Trophoblast cell (in vitro differentiated cells and primary cell): ENCODE data around the gene ARPC4.

Experiments used
- DNase-seq, 2 donors: peaks; one replicate each; pipeline ENCODE4 v3.0.0-alpha.2; 2016
- H2AFZ ChIP-seq: 2 replicates; pipeline ENCODE4 v1.6.1; 2013; ENCODE audit warnings: low read length, moderate library complexity, mild to moderate bottlenecking; ENCODE audit not compliant: insufficient read depth, poor library complexity
- H2AK5ac ChIP-seq: 2 replicates; pipeline ENCODE4 v1.6.1; 2013; ENCODE audit warnings: mild to moderate bottlenecking, low read length
- H2BK120ac ChIP-seq: 2 replicates; pipeline ENCODE4 v1.6.1; 2013; ENCODE audit warnings: low read length, mild to moderate bottlenecking, moderate library complexity; ENCODE audit not compliant: insufficient read depth, poor library complexity
- H2BK12ac ChIP-seq: 2 replicates; pipeline ENCODE4 v1.6.1; 2013; ENCODE audit warnings: mild to moderate bottlenecking, low read length, moderate library complexity
- H2BK5ac ChIP-seq: 2 replicates; pipeline ENCODE4 v1.6.1; 2013; ENCODE audit warnings: low read length, low read depth, moderate library complexity, mild to moderate bottlenecking; ENCODE audit not compliant: poor library complexity
- H3K14ac ChIP-seq: 2 replicates; pipeline ENCODE4 v1.6.1; 2013; ENCODE audit warnings: mild to moderate bottlenecking, low read length
- H3K18ac ChIP-seq: 2 replicates; pipeline ENCODE4 v1.6.1; 2013; ENCODE audit warnings: mild to moderate bottlenecking, low read length
- H3K23ac ChIP-seq: 2 replicates; pipeline ENCODE4 v1.6.1; 2013; ENCODE audit warnings: low read length
- H3K27ac ChIP-seq: 2 replicates; pipeline ENCODE4 v1.5.1; 2013; ENCODE audit warnings: low read depth, mild to moderate bottlenecking, inconsistent platforms, low read length, moderate library complexity
- H3K27me3 ChIP-seq: 2 replicates; pipeline ENCODE4 v1.6.1; 2013; ENCODE audit warnings: inconsistent platforms, mild to moderate bottlenecking, low read length, moderate library complexity; ENCODE audit not compliant: insufficient read depth
- H3K36me3 ChIP-seq, 2 experiments: 1 replicate in 1 of 2; 2 replicates in 1 of 2; pipeline ENCODE4 v1.6.1; 2013; ENCODE audit warnings: low read length in 2 of 2, mild to moderate bottlenecking in 2 of 2, moderate library complexity in 1 of 2; ENCODE audit not compliant: insufficient read depth in 2 of 2, control insufficient read depth in 1 of 2
- H3K4ac ChIP-seq: 2 replicates; pipeline ENCODE4 v1.6.1; 2013; ENCODE audit warnings: low read depth, mild to moderate bottlenecking, low read length, moderate library complexity
- H3K4me1 ChIP-seq, 2 experiments: 1 replicate in 1 of 2; 2 replicates in 1 of 2; pipeline ENCODE4 v1.6.1; 2013; ENCODE audit warnings: low read length in 2 of 2, mild to moderate bottlenecking in 2 of 2, moderate library complexity in 1 of 2; ENCODE audit not compliant: insufficient read depth in 2 of 2, control insufficient read depth in 1 of 2
- H3K4me2 ChIP-seq: 2 replicates; pipeline ENCODE4 v1.6.1; 2013; ENCODE audit warnings: inconsistent platforms, mild to moderate bottlenecking, low read length, moderate library complexity
- H3K4me3 ChIP-seq: 2 replicates; pipeline ENCODE4 v1.5.1; 2013; ENCODE audit warnings: mild to moderate bottlenecking, low read depth, low read length, inconsistent platforms
- H3K79me1 ChIP-seq: one replicate; pipeline ENCODE4 v1.6.1; 2013; ENCODE audit warnings: low read length
- H3K79me2 ChIP-seq: 2 replicates; pipeline ENCODE4 v1.6.1; 2013; ENCODE audit warnings: low read length, mild to moderate bottlenecking; ENCODE audit not compliant: control insufficient read depth, insufficient read depth, poor library complexity
- H3K9ac ChIP-seq: 2 replicates; pipeline ENCODE4 v1.6.1; 2013; ENCODE audit warnings: mild to moderate bottlenecking, low read length
- H3K9me3 ChIP-seq: 2 replicates; pipeline ENCODE4 v1.6.1; 2013; ENCODE audit warnings: low read depth, mild to moderate bottlenecking, control low read depth, inconsistent platforms, low read length; ENCODE audit not compliant: insufficient read depth
- H4K12ac ChIP-seq: 2 replicates; pipeline ENCODE4 v1.6.1; 2013; ENCODE audit warnings: low read depth, mild to moderate bottlenecking, low read length, moderate library complexity
- H4K8ac ChIP-seq: 2 replicates; pipeline ENCODE4 v1.6.1; 2013; ENCODE audit warnings: low read depth, mild to moderate bottlenecking, low read length, moderate library complexity
- H4K91ac ChIP-seq: one replicate; pipeline ENCODE4 v1.6.1; 2013; ENCODE audit warnings: low read depth, mild to moderate bottlenecking, low read length, moderate library complexity
- WGBS: extraction: QIAGEN DNeasy Blood & Tissue Kit; methylation state at CpG from one replicate; pipeline ENCODE4 v1.1.7; 2013; ENCODE audit warnings: missing lambda C conversion rate; ENCODE audit not compliant: insufficient read length, insufficient coverage; ENCODE audit errors: extremely low coverage; 5-methylcytosine and 5-hydroxymethylcytosine counted together

ARPC4 gene

GRCh38 chr3:9786825-9787669, 5.8 kb upstream of the ARPC4 start:
- no peak overlapping the region for H4K8ac ChIP-seq
- no peak overlapping the region for H3K27ac ChIP-seq
- no peak for DNase-seq
- no peak overlapping the region for H4K12ac ChIP-seq
- H3K36me3 ChIP-seq = peaks cover 30 to 48% of the 10 kb centered on the region in 2 experiments
- H3K4me1 ChIP-seq = peaks cover 3% of the 10 kb centered on the region in 2 experiments
- H2BK5ac ChIP-seq = no peak overlapping the region
- no peak overlapping the region for H3K9ac ChIP-seq
- H3K18ac ChIP-seq = no peak overlapping the region
- no peaks in the 10 kb centered on the region for H3K27me3 ChIP-seq
- no CpG with 5 or more reads among the region's 13 CpGs for WGBS
- H2BK12ac ChIP-seq = no peak overlapping the region
- H4K91ac ChIP-seq = no peak overlapping the region
- H2BK120ac ChIP-seq = no peak overlapping the region
- no peak overlapping the region for H2AFZ ChIP-seq
- no peak overlapping the region for H3K4me3 ChIP-seq
- no peak overlapping the region for H3K4me2 ChIP-seq
- H3K23ac ChIP-seq = no peak overlapping the region
- no peak overlapping the region for H3K14ac ChIP-seq
- H3K9me3 ChIP-seq = no peaks in the 10 kb centered on the region
- no peaks in the 10 kb centered on the region for H3K79me2 ChIP-seq
- no peak overlapping the region for H2AK5ac ChIP-seq
- no peak overlapping the region for H3K4ac ChIP-seq
- H3K79me1 ChIP-seq = peaks cover under 1% of the 10 kb centered on the region

- no peak overlapping the region for H2BK5ac ChIP-seq
- peaks cover 3% of the 10 kb centered on the region in 2 experiments for H3K4me1 ChIP-seq
- no peak for DNase-seq
- no CpG with 5 or more reads among the region's 6 CpGs for WGBS
- H3K23ac ChIP-seq = no peak overlapping the region
- H3K9ac ChIP-seq = no peak overlapping the region
- H4K8ac ChIP-seq = no peak overlapping the region
- no peak overlapping the region for H4K12ac ChIP-seq
- H3K79me1 ChIP-seq = peaks cover 6% of the 10 kb centered on the region
- H3K9me3 ChIP-seq = no peaks in the 10 kb centered on the region
- no peak overlapping the region for H3K4ac ChIP-seq
- no peak overlapping the region for H4K91ac ChIP-seq
- no peak overlapping the region for H3K4me3 ChIP-seq
- no peak overlapping the region for H3K4me2 ChIP-seq
- H2AFZ ChIP-seq = no peak overlapping the region
- no peak overlapping the region for H3K14ac ChIP-seq
- H3K27me3 ChIP-seq = no peaks in the 10 kb centered on the region
- no peak overlapping the region for H2BK12ac ChIP-seq
- peaks cover 30 to 42% of the 10 kb centered on the region in 2 experiments for H3K36me3 ChIP-seq
- H3K27ac ChIP-seq = no peak overlapping the region
- no peak overlapping the region for H2BK120ac ChIP-seq
- H3K18ac ChIP-seq = no peak overlapping the region
- H2AK5ac ChIP-seq = no peak overlapping the region
- peaks cover 1% of the 10 kb centered on the region for H3K79me2 ChIP-seq
Observed at GRCh38 chr3:9787714-9788113, 5.2 kb upstream of the ARPC4 start.

- Histone ChIP-seq H3K4me1 (peaks cover 3% of the 10 kb centered on the region in 2 experiments), H2AK5ac (no peak overlapping the region), H3K79me1 (peaks cover 14% of the 10 kb centered on the region), H3K27me3 (no peaks in the 10 kb centered on the region), H4K8ac (peak overlapping the region; percentile 10), H3K4me3 (no peak overlapping the region), H3K27ac (no peak overlapping the region), H3K79me2 (peaks cover 12% of the 10 kb centered on the region), H3K9ac (no peak overlapping the region), H3K4ac (no peak overlapping the region), H4K12ac (no peak overlapping the region), H2BK120ac (no peak overlapping the region), H2BK12ac (no peak overlapping the region), H2BK5ac (no peak overlapping the region), H3K9me3 (no peaks in the 10 kb centered on the region), H3K36me3 (peaks cover 18 to 35% of the 10 kb centered on the region in 2 experiments), H3K18ac (peak overlapping the region; percentile 14), H3K23ac (no peak overlapping the region), H4K91ac (no peak overlapping the region), H3K4me2 (no peak overlapping the region), H3K14ac (no peak overlapping the region), H2AFZ (no peak overlapping the region)
- WGBS = no CpG with 5 or more reads among the region's 11 CpGs
- DNase-seq = no peak
Observed at GRCh38 chr3:9791127-9791526, 1.8 kb upstream of the ARPC4 start.

GRCh38 chr3:9791790-9792404, 985 bp upstream of the ARPC4 start:
- Histone ChIP-seq H3K9ac (peak overlapping the region; percentile 67), H2BK120ac (peak overlapping the region; percentile 6), H2BK5ac (peak overlapping the region; percentile 96), H3K79me2 (peaks cover 12% of the 10 kb centered on the region), H2AFZ (no peak overlapping the region), H2BK12ac (no peak overlapping the region), H3K36me3 (peaks cover 16 to 30% of the 10 kb centered on the region in 2 experiments), H3K9me3 (no peaks in the 10 kb centered on the region), H3K18ac (no peak overlapping the region), H4K91ac (peak overlapping the region; percentile 95), H4K12ac (peak overlapping the region; percentile 6), H3K14ac (peak overlapping the region; percentile 32), H3K4me1 (peaks cover 3% of the 10 kb centered on the region in 2 experiments), H3K4ac (no peak overlapping the region), H4K8ac (peak overlapping the region; percentile 91), H3K27ac (peak overlapping the region; percentile 89), H3K4me2 (peak overlapping the region; percentile 61), H2AK5ac (peak overlapping the region; percentile 31), H3K23ac (no peak overlapping the region), H3K27me3 (no peaks in the 10 kb centered on the region), H3K4me3 (peak overlapping the region; percentile 93), H3K79me1 (peaks cover 14% of the 10 kb centered on the region)
- DNase-seq = no peak
- no CpG with 5 or more reads among the region's 14 CpGs for WGBS
